Esophagus squamous epithelium (tissue), 5 donors: ENCODE measurements around the gene TMEM272. TPM values are rescaled to one million over a fixed set of nuclear protein-coding genes. Genes with fewer than 3 reads are reported as not detected.

ENCODE experiments used
- DNase-seq: peaks from one replicate; lab custom pipeline; 2025; lab: John Stamatoyannopoulos, UW
- H3K27ac ChIP-seq, 4 donors: fragments of 200-600 bp; sonication (generic); one replicate each; pipeline ENCODE4 v1.5.1; 2016 to 2019; ENCODE audit warnings: mild to moderate bottlenecking in 1 of 4
- H3K27me3 ChIP-seq, 4 donors: fragments of 200-600 bp; sonication (generic); 1 replicate in 3 of 4; 2 replicates in 1 of 4; pipeline versions ENCODE4 v1.5.1 to v1.6.0; 2017 to 2021; ENCODE audit warnings: antibody characterized with exemption in 1 of 4
- H3K36me3 ChIP-seq, 3 donors: fragments of 200-600 bp; sonication (generic); one replicate each; pipeline ENCODE4 v1.5.1; 2016 to 2019
- H3K4me1 ChIP-seq, 3 donors: fragments of 200-600 bp; sonication (generic); one replicate each; pipeline ENCODE4 v1.5.1; 2017 to 2019
- H3K4me3 ChIP-seq, 4 donors: fragments of 200-600 bp; sonication (generic); 1 replicate in 3 of 4; 2 replicates in 1 of 4; pipeline ENCODE4 v1.5.1; 2016 to 2019; ENCODE audit warnings: mild to moderate bottlenecking in 2 of 4, moderate library complexity in 1 of 4
- H3K9me3 ChIP-seq, 3 donors: fragments of 200-600 bp; sonication (generic); one replicate each; pipeline ENCODE4 v1.5.1; 2016 to 2019
- POLR2A ChIP-seq, 4 donors: fragments of 450-650 bp; IDR thresholded peaks; one replicate each; pipeline ENCODE4 v1.6.1; 2017; ENCODE audit warnings: antibody characterized with exemption in 4 of 4, mild to moderate bottlenecking in 4 of 4, moderate library complexity in 3 of 4
- WGBS, 2 donors: methylation state at CpG; one replicate each; pipeline ENCODE4 v1.1.5; 2018; 5-methylcytosine and 5-hydroxymethylcytosine counted together
- intact Hi-C: fragments of 100-400 bp; cut with DNase I; formaldehyde crosslinking; loops from one replicate; pipeline ENCODE4 v1.15.0; 2022
- total RNA-seq, 4 donors: library from RNA; depleted of rRNA; stranded (reverse); fragments of >200 nt; gene quantifications; one replicate each; pipeline ENCODE4 v1.1.0, GENCODE V29; 2016
- TF ChIP-seq, protein P1 (sequence below), 6 experiments: fragments of 450-650 bp in 4 of 6; fragments of 200-600 bp in 2 of 6; sonication (generic) in 2 of 6; IDR thresholded peaks; one replicate each; pipeline ENCODE4 v1.5.1; 2016 to 2019; ENCODE audit warnings: antibody characterized with exemption in 6 of 6, mild to moderate bottlenecking in 4 of 6, moderate library complexity in 4 of 6
- donor health status: DM: yes; HTN: yes; CAD: no.

Gene TMEM272
- total RNA-seq, 4 donors from 2014 or later: not detected

GRCh38 chr13:51865838-51866237 is 20.9 kb upstream of the TMEM272 start:
- TF ChIP-seq, protein P1, sequence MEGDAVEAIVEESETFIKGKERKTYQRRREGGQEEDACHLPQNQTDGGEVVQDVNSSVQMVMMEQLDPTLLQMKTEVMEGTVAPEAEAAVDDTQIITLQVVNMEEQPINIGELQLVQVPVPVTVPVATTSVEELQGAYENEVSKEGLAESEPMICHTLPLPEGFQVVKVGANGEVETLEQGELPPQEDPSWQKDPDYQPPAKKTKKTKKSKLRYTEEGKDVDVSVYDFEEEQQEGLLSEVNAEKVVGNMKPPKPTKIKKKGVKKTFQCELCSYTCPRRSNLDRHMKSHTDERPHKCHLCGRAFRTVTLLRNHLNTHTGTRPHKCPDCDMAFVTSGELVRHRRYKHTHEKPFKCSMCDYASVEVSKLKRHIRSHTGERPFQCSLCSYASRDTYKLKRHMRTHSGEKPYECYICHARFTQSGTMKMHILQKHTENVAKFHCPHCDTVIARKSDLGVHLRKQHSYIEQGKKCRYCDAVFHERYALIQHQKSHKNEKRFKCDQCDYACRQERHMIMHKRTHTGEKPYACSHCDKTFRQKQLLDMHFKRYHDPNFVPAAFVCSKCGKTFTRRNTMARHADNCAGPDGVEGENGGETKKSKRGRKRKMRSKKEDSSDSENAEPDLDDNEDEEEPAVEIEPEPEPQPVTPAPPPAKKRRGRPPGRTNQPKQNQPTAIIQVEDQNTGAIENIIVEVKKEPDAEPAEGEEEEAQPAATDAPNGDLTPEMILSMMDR (IDR thresholded peaks at IDR 0.05): no peak
- TF ChIP-seq POLR2A (IDR thresholded peaks at IDR 0.05): no peak

GRCh38 chr13:51862957-51863356 is 18.0 kb upstream of the TMEM272 start:
- no peak overlapping the region for H3K27ac ChIP-seq
- no peak overlapping the region for H3K4me3 ChIP-seq
- TF ChIP-seq, protein P1 (IDR thresholded peaks at IDR 0.05): no peak
- no peak for TF ChIP-seq POLR2A (IDR thresholded peaks at IDR 0.05)
- no peaks in the 10 kb centered on the region for H3K36me3 ChIP-seq
- DNase-seq: no peak
- H3K4me1 ChIP-seq: no peaks in the 10 kb centered on the region
- peaks cover 0 to 41% (median 0%) of the 10 kb centered on the region in 4 donors for H3K27me3 ChIP-seq
- intact Hi-C loops: no loop called here
- 59 to 65% methylated on average over 7 of the region's 7 CpGs for WGBS, 2 donors
- H3K9me3 ChIP-seq: no peaks in the 10 kb centered on the region

More at GRCh38 chr13:51865838-51866237, 20.9 kb upstream of the TMEM272 start:
- Histone ChIP-seq H3K27ac (no peak overlapping the region), H3K36me3 (no peaks in the 10 kb centered on the region), H3K27me3 (peaks cover 0 to 49% (median 0%) of the 10 kb centered on the region in 4 donors), H3K4me1 (no peaks in the 10 kb centered on the region), H3K4me3 (no peak overlapping the region), H3K9me3 (no peaks in the 10 kb centered on the region)
- intact Hi-C loops: no loop called here
- no peak for DNase-seq
- WGBS, 2 donors: 68 to 77% methylated on average over 4 to 7 of the region's 7 CpGs

DNA sequence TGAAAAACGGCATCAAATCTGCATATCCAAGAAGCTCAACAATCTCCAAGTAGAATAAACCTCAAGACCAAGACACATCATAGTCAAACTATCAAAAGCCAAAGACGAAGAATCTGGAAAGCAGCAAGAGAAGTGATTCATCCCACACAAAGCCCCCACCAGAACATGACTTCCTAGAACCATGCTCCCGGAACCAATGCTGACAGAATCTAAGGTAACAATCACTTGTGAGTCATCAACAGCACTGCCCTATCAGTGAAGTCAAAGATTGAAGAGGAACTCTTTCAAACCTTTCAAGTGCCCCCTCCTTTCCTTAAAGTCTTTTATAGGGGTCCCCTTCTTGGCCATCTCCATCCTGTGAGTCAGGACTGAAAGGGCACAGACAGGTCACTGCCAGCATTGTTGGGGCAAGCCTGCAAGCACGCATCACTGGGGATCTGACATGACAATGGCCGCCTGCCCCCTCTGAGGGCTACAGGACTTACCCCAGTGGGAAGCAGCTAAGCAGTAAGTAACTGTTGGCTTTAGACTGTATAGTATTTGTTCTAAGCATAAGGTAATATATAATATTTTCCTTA is 16.8 kb upstream of the TMEM272 start, which contains the start of gene CCDC70:
TSS of gene CCDC70 (plus strand) at position 247 of the 578 bp plus-strand sequence. CDS start 3,443 bp downstream, outside the sequence.
- Histone ChIP-seq H3K4me1 (no peaks in the 10 kb centered on the region), H3K9me3 (no peaks in the 10 kb centered on the region), H3K27me3 (peaks cover 0 to 32% (median 0%) of the 10 kb centered on the region in 4 donors), H3K27ac (no peak within 1 kb of the TSS), H3K36me3 (no peaks in the 10 kb centered on the region), H3K4me3 (no peak within 1 kb of the TSS)
- no peak for DNase-seq
- intact Hi-C loops: no loop called here
- WGBS, 2 donors: 50 to 72% methylated on average over 5 of the region's 5 CpGs
- TF ChIP-seq POLR2A (IDR thresholded peaks at IDR 0.05): no peak
- TF ChIP-seq, protein P1 (IDR thresholded peaks at IDR 0.05): no peak

- no peak overlapping the region for H3K4me3 ChIP-seq
Observed at GRCh38 chr13:51858433-51859247, 13.7 kb upstream of the TMEM272 start.

More at GRCh38 chr13:51858433-51859247, 13.7 kb upstream of the TMEM272 start:
- TF ChIP-seq, protein P1 (IDR thresholded peaks at IDR 0.05): no peak
- TF ChIP-seq POLR2A (IDR thresholded peaks at IDR 0.05): no peak
- 33 to 39% methylated on average over 11 of the region's 11 CpGs for WGBS, 2 donors
- no peak for DNase-seq
- Histone ChIP-seq H3K4me1 (no peaks in the 10 kb centered on the region), H3K9me3 (no peaks in the 10 kb centered on the region), H3K27ac (no peak overlapping the region), H3K36me3 (no peaks in the 10 kb centered on the region), H3K27me3 (peaks cover 0 to 40% (median 0%) of the 10 kb centered on the region in 4 donors)
- intact Hi-C loops: no loop called here
